PC-3 (cell line): ENCODE data around the gene CAMTA1.

ENCODE experiments used
- CTCF ChIP-seq: fragments of 300-600 bp; sonication (generic); conservative IDR thresholded peaks from 2 replicates; pipeline ENCODE4 v1.5.1; 2017; ENCODE audit warnings: antibody characterized with exemption, low read depth, mild to moderate bottlenecking, low read length
- EZH2 ChIP-seq: fragments of 300-600 bp; sonication (generic); IDR thresholded peaks from one replicate; pipeline ENCODE4 v1.6.1; 2017; ENCODE audit warnings: antibody characterized with exemption, mild to moderate bottlenecking, low read length; ENCODE audit not compliant: unreplicated experiment
- EZH2phosphoT487 ChIP-seq: fragments of 300-600 bp; sonication (generic); IDR thresholded peaks from 2 replicates; pipeline ENCODE4 v1.6.1; 2018; ENCODE audit warnings: mild to moderate bottlenecking, antibody characterized with exemption, low read length, borderline replicate concordance

- no peak for TF ChIP-seq CTCF
- TF ChIP-seq EZH2, result no peak
- no peak for TF ChIP-seq EZH2phosphoT487
These were observed 649.3 kb downstream of the CAMTA1 start for GRCh38 chr1:7434566-7434965.
